DMS53 (cell line): Measurements from ENCODE around the gene LRRN2.
"Not testable (repeated sequence)": the region's sequence is repeated elsewhere in the genome, so short reads cannot be mapped to it uniquely, and the experiment has no call there.

Experiments used
- DNase-seq: peaks from one replicate; lab custom pipeline; 2025; lab: John Stamatoyannopoulos, UW

Gene LRRN2

GRCh38 chr1:204685236-204686006 is at the start of gene LRRN2:
Gene LRRN2, minus strand, starts transcription at chr1:204685738. Its CDS starts 65,746 bp downstream, at chr1:204619992.
- peak; percentile 73 for DNase-seq

GRCh38 chr1:204735042-204735441 is 49.5 kb upstream of the LRRN2 start:
- DNase-seq = peak; percentile 85

- DNase-seq = no peak
Observed at GRCh38 chr1:204733869-204734596, 48.5 kb upstream of the LRRN2 start.

GRCh38 chr1:204733289-204733688 is 47.8 kb upstream of the LRRN2 start:
- no peak for DNase-seq

- no peak for DNase-seq
Observed at GRCh38 chr1:204731985-204732575, 46.5 kb upstream of the LRRN2 start.

- no peak for DNase-seq
Observed at GRCh38 chr1:204731509-204731908, 46.0 kb upstream of the LRRN2 start.

GRCh38 chr1:204730826-204731459 is 45.4 kb upstream of the LRRN2 start:
- DNase-seq = no peak

GRCh38 chr1:204729516-204729915 is 44.0 kb upstream of the LRRN2 start:
- DNase-seq = no peak

GRCh38 chr1:204728456-204728855 is 42.9 kb upstream of the LRRN2 start:
- peak; percentile 22 for DNase-seq

GRCh38 chr1:204728045-204728444 is 42.5 kb upstream of the LRRN2 start:
- DNase-seq = no peak

- not testable (repeated sequence) for DNase-seq
Observed at GRCh38 chr1:204727438-204727837, 41.9 kb upstream of the LRRN2 start.

- DNase-seq = peak; percentile 98
Observed at GRCh38 chr1:204726478-204726877, 40.9 kb upstream of the LRRN2 start.

GRCh38 chr1:204725821-204726448 is 40.4 kb upstream of the LRRN2 start:
- peak; percentile 97 for DNase-seq

GRCh38 chr1:204723131-204723787 is 37.7 kb upstream of the LRRN2 start:
- DNase-seq = peak; percentile 95

- DNase-seq = no peak
Observed at GRCh38 chr1:204721373-204722055, 36.0 kb upstream of the LRRN2 start.

GRCh38 chr1:204716660-204717059 is 31.1 kb upstream of the LRRN2 start:
- DNase-seq = peak; percentile 18

- DNase-seq = peak; percentile 42
Observed at GRCh38 chr1:204714861-204715511, 29.4 kb upstream of the LRRN2 start.

GRCh38 chr1:204714194-204714860 is 28.8 kb upstream of the LRRN2 start:
- DNase-seq = peak; percentile 32

- DNase-seq = peak; percentile 76
Observed at GRCh38 chr1:204713541-204713940, 28.0 kb upstream of the LRRN2 start.
